Adipocyte (in vitro differentiated cells): ENCODE data around the gene TBL2.

Source experiments
- DNase-seq: peaks from one replicate; pipeline ENCODE4 v3.0.0-alpha.2; 2015; ENCODE audit warnings: low read depth
- H3K27me3 ChIP-seq: replicated peaks from 2 replicates; pipeline ENCODE4 v1.7.0; 2013; ENCODE audit warnings: mild to moderate bottlenecking, low read length, moderate library complexity; ENCODE audit not compliant: control insufficient read depth, insufficient read depth
- H3K36me3 ChIP-seq: 2 replicates; pipeline ENCODE4 v1.7.0; 2013; ENCODE audit warnings: low read length, mild to moderate bottlenecking, moderate library complexity; ENCODE audit not compliant: control insufficient read depth, insufficient read depth, severe bottlenecking
- H3K4me1 ChIP-seq: 2 replicates; pipeline ENCODE4 v1.7.0; 2013; ENCODE audit warnings: mild to moderate bottlenecking, low read length, moderate library complexity; ENCODE audit not compliant: control insufficient read depth, insufficient read depth
- H3K4me3 ChIP-seq: 2 replicates; pipeline ENCODE4 v1.7.0; 2013; ENCODE audit warnings: mild to moderate bottlenecking, low read length, moderate library complexity
- H3K9ac ChIP-seq: 2 replicates; pipeline ENCODE4 v1.7.0; 2013; ENCODE audit warnings: mild to moderate bottlenecking, low read length, moderate library complexity
- H3K9me3 ChIP-seq: 2 replicates; pipeline ENCODE4 v1.7.0; 2013; ENCODE audit warnings: mild to moderate bottlenecking, low read length, moderate library complexity; ENCODE audit not compliant: control insufficient read depth

Gene TBL2

DNA sequence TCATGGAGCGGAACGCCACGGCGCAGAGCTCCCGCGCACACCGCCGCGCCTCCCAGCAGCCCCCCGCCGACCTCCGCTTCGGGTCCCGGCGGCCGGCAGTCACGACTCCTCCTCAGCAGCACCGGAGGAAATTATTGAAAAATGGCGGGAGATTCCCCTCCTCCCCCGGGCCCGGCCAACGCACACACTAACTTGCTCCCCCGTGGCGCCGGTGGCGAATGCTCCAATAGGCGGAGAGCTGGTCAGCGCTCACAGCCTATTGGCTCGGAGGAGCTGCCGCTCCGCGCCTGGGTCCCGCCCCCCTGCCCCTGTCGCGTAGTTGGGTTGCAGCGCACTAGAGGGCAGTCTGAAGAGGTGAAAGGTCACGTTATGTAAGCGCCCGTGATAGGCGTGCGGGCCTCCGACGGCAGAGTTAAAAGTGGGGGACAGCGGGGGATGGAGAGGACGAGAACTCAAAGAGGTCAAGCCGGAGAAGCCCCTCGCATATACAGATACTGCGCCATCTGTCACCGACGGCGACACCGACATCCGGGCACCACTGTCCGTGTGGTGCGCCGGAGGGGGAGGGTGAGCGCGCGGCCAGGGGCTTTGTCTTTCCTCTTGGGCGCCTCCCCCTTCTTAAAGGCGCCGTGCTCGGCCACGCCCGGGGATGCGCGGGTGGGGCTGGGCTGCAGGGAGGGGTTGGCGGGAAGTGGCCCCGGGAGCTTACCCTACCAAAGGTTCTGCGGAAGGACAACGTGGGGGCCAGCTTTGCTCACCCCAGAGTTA is 56.1 kb downstream of the TBL2 start, which contains the start of gene BAZ1B:
BAZ1B (minus strand) TSS at position 189 of the 768 bp plus-strand sequence. CDS start 360 bp downstream, outside the sequence.
- Histone ChIP-seq H3K27me3 (no peaks in the 10 kb centered on the region), H3K4me1 (peaks cover 27% of the 10 kb centered on the region), H3K9ac (peak within 1 kb of the TSS; percentile 92), H3K9me3 (no peaks in the 10 kb centered on the region), H3K4me3 (peak within 1 kb of the TSS; percentile 91), H3K36me3 (peaks cover 5% of the 10 kb centered on the region)
- peak; percentile 98 for DNase-seq

DNA sequence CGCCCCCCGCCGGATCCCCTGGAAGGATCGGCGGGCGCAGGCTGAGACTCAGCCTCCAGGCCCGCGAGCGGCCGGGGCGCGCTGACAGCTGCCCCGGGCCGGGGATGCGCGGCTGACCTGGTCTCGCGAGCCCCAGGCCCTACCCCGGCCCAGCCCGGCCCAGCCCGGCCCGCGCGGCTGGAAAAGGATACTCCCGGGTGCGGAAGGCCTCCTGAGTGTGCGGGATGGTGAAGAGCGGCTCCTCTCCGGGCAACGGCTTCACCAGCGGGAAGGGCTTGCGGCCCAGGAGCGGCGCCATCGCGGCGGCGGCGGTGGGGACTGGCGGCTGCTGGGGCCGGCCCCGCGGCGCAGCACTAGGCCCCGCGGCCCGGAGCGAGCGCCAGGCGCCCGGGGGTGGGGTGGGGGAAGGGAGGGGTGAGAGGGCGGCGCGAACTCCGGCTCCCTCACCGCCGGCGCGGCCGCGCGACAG is 56.7 kb downstream of the TBL2 start:
- Histone ChIP-seq H3K9me3 (no peaks in the 10 kb centered on the region), H3K9ac (peak overlapping the region; percentile 92), H3K4me3 (peak overlapping the region; percentile 91), H3K27me3 (no peaks in the 10 kb centered on the region), H3K36me3 (peaks cover 11% of the 10 kb centered on the region), H3K4me1 (peaks cover 27% of the 10 kb centered on the region)
- peak; percentile 72 for DNase-seq

- Histone ChIP-seq H3K4me3 (peak overlapping the region; percentile 91), H3K36me3 (peaks cover 17% of the 10 kb centered on the region), H3K4me1 (peaks cover 27% of the 10 kb centered on the region), H3K27me3 (no peaks in the 10 kb centered on the region), H3K9ac (peak overlapping the region; percentile 92), H3K9me3 (no peaks in the 10 kb centered on the region)
- DNase-seq = peak; percentile 61
These were observed 57.4 kb downstream of the TBL2 start for GRCh38 chr7:73520673-73521635.

DNA sequence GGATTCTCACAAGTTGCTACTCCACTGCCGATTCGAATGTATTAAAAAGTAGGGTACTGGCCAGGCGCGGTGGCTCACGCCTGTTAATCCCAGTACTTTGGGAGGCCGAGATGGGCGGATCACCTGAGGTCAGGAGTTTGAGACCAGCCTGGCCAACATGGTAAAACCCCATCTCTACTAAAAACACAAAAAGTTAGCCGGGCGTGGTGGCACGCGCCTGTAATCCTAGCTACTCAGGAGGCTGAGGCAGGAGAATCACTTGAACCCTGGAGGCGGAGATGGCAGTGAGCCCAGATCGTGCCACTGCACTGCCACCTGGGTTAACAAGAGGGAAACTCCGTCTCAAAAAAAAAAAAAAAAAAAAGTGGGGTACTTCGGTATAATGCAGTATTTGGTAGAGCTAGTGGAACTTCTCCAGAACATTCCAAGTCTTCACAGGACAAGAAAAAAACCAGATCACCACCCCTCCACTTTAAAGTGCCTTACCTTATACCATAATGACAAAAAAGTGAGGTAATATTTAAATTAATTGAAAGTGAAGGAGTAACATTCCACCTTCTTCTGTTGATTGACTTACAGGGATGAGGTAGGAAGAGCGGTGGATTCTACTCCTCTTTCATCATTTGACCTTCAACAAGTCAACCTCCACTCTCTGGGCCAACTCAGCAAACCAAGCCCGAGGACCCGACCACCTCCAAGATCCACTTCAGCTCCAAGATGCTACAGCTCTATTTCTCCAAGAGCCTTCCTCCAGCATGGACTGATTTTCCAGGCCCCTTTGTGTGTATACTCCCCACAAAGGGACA is 58.3 kb downstream of the TBL2 start:
- Histone ChIP-seq H3K4me3 (peak overlapping the region; percentile 91), H3K27me3 (no peaks in the 10 kb centered on the region), H3K36me3 (peaks cover 25% of the 10 kb centered on the region), H3K9me3 (no peaks in the 10 kb centered on the region), H3K4me1 (peaks cover 27% of the 10 kb centered on the region), H3K9ac (peak overlapping the region; percentile 92)
- peak; percentile 27 for DNase-seq

DNA sequence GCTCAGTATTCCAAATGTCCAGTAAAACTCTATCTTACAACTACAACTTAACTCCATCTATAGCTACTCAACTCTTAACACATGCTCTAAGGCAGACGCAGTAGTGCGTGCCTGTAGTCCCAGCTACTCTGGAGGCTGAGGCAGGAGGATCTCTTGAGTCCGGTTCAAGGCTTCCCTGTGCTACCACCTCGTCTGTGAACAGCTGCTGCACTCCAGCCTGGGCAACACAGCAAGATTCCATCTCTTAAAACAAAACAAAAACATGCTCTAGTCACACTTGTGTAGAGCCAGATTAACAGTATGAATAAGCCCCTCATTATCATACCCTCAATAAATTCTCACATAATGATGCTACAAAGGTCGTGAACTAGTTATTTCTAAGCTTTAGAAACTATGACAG is 59.9 kb downstream of the TBL2 start:
- Histone ChIP-seq H3K4me1 (peaks cover 27% of the 10 kb centered on the region), H3K36me3 (peaks cover 33% of the 10 kb centered on the region), H3K27me3 (no peaks in the 10 kb centered on the region), H3K9me3 (no peaks in the 10 kb centered on the region), H3K9ac (peak overlapping the region; percentile 47), H3K4me3 (peak overlapping the region; percentile 91)
- DNase-seq = no peak
